Measurements from ENCODE around the gene PPM1A.

Gene PPM1A

GRCh38 chr14:60266021-60266937 is 17.3 kb downstream of the PPM1A start:
- DNase-seq (ENCODE audit: low read depth in 3 of 3): no peak

GRCh38 chr14:60272177-60272576 is 23.2 kb downstream of the PPM1A start:
- DNase-seq (ENCODE audit: low read depth in 3 of 3): no peak

GRCh38 chr14:60273956-60274355 is 24.9 kb downstream of the PPM1A start:
- DNase-seq (ENCODE audit: low read depth in 3 of 3): no peak

- no peak for DNase-seq (ENCODE audit: low read depth in 3 of 3)
These were observed 25.4 kb downstream of the PPM1A start for GRCh38 chr14:60274448-60274847.

GRCh38 chr14:60275932-60276331 is 26.9 kb downstream of the PPM1A start:
- DNase-seq (ENCODE audit: low read depth in 3 of 3): no peak

GRCh38 chr14:60276347-60276746 is 27.3 kb downstream of the PPM1A start:
- no peak for DNase-seq (ENCODE audit: low read depth in 3 of 3)

- no peak for DNase-seq (ENCODE audit: low read depth in 3 of 3)
These were observed 28.7 kb downstream of the PPM1A start for GRCh38 chr14:60277605-60278190.

GRCh38 chr14:60278350-60278749 is 29.3 kb downstream of the PPM1A start:
- DNase-seq (ENCODE audit: low read depth in 3 of 3): no peak

GRCh38 chr14:60287452-60287851 is 38.4 kb downstream of the PPM1A start:
- no peak for DNase-seq (ENCODE audit: low read depth in 3 of 3)

- DNase-seq (ENCODE audit: low read depth in 3 of 3): no peak
These were observed 39.3 kb downstream of the PPM1A start for GRCh38 chr14:60288279-60288678.

GRCh38 chr14:60294411-60295069 is 45.5 kb downstream of the PPM1A start:
- no peak for DNase-seq (ENCODE audit: low read depth in 3 of 3)

GRCh38 chr14:60300019-60300418 is 51.0 kb downstream of the PPM1A start:
- no peak for DNase-seq (ENCODE audit: low read depth in 3 of 3)

GRCh38 chr14:60301685-60302084 is 52.7 kb downstream of the PPM1A start:
- DNase-seq (ENCODE audit: low read depth in 3 of 3): no peak

GRCh38 chr14:60302663-60303062 is 53.6 kb downstream of the PPM1A start:
- no peak for DNase-seq (ENCODE audit: low read depth in 3 of 3)

- no peak for DNase-seq (ENCODE audit: low read depth in 3 of 3)
These were observed 54.7 kb downstream of the PPM1A start for GRCh38 chr14:60303745-60304144.

- DNase-seq (ENCODE audit: low read depth in 3 of 3): no peak
These were observed 55.5 kb downstream of the PPM1A start for GRCh38 chr14:60304509-60304908.

- DNase-seq (ENCODE audit: low read depth in 3 of 3): no peak
These were observed 61.0 kb downstream of the PPM1A start for GRCh38 chr14:60309867-60310552.

- no peak for DNase-seq (ENCODE audit: low read depth in 3 of 3)
These were observed 62.4 kb downstream of the PPM1A start for GRCh38 chr14:60311417-60311816.

- no peak for DNase-seq (ENCODE audit: low read depth in 3 of 3)
These were observed 64.1 kb downstream of the PPM1A start for GRCh38 chr14:60313093-60313492.

- DNase-seq (ENCODE audit: low read depth in 3 of 3): no peak
These were observed 66.4 kb downstream of the PPM1A start for GRCh38 chr14:60315196-60315990.

GRCh38 chr14:60317609-60318008 is 68.6 kb downstream of the PPM1A start:
- DNase-seq (ENCODE audit: low read depth in 3 of 3): no peak

All from stimulated activated CD4-positive, alpha-beta T cell treated with anti-CD3 and anti-CD28 coated beads, TNF-alpha, amount 100 ng/mL, for 24 hours (primary cell).